ENCODE results near the gene PSMC3. TPM values are rescaled to one million over a fixed set of nuclear protein-coding genes. Genes with fewer than 3 reads are reported as not detected.

Gene PSMC3
- total RNA-seq, 2 donors from 2014 or later, result 126 to 134 TPM

GRCh38 chr11:47377571-47378009, 48.6 kb downstream of the PSMC3 start:
- DNase-seq (ENCODE audit: low spot score in 2 of 2) (no peak), ATAC-seq (no peak)
- H3K9me3 Mint-ChIP-seq, result no peaks in the 10 kb centered on the region
- H3K36me3 Mint-ChIP-seq, result no peaks in the 10 kb centered on the region
- H3K27ac Mint-ChIP-seq, result peak overlapping the region in 1 of 2 donors; percentile 34

DNA sequence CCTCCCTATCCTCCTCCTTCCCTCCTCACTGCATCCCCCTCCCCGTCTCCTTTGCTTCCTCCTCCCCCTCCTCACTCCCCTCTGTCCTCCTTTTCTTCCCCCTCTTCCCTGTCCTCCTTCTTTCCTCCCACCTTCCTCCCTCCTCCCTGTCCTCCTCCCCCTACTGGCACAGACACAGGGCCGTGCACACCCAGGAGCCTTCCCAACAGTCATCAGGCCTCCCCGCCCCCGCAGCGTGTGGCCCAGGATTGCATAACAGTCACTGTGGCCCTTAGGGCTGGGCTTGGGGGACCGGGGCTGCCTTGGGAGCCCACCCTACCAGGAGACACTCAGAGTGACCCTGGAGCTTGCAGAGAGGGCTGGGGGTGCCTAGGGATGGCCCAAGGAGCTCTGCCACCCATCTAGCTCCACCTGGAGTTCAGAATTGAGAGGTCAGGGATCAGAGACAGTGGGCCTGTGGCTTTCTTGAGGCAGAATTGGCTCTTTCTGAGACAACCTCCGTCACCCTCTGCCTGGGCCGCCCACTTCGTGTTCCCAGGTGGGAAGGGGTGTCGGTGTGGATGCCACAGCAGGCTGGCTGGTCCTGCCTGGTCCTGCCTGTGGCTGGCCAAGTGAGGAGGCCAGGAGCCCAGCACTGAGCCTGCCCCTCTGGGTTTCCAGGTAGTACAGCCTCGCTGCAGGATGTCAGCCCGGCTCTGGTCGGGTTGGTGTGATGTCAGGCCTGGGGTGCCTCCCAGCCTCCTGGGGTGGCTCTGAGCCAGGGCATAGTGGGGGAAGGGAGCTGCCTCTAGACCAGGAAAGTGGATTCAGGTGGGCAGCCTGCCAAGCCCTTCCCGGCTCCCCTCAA, 49.5 kb downstream of the PSMC3 start:
- DNase-seq (ENCODE audit: low spot score in 2 of 2) (no peak), ATAC-seq (no peak)
- no peaks in the 10 kb centered on the region for H3K36me3 Mint-ChIP-seq
- no peak overlapping the region for H3K27ac Mint-ChIP-seq
- H3K9me3 Mint-ChIP-seq, result no peaks in the 10 kb centered on the region

GRCh38 chr11:47376107-47376524, 50.1 kb downstream of the PSMC3 start:
- ATAC-seq (no peak), DNase-seq (ENCODE audit: low spot score in 2 of 2) (no peak)
- Mint-ChIP-seq H3K27ac (no peak overlapping the region), H3K36me3 (no peaks in the 10 kb centered on the region), H3K9me3 (no peaks in the 10 kb centered on the region)

DNA sequence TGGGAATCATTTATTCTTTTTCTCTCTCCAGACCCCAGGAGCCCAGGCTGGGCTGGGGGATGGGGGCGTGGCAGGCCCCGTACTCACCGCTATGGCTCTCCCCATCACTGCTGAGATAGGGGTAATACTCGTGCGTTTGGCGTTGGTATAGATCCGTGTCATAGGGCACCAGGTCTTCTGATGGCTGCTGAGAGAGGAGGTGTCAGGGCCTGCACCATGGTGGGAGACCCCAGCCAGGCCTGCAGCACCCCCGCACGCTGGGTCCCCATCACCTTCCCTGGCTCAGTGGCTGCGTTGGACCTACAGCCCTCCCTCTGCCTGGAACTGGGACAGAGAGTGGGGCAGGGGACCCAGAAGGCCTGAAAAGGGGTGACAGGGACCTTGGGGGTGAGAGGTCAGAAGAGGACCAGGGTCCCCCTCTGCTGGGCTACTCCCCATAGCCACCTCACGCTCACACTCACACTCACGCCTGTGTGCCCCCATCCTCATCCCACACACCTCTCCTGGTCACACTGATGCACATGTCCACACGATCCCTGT, 50.6 kb downstream of the PSMC3 start:
- DNase-seq (ENCODE audit: low spot score in 2 of 2), result no peak
- no peak for ATAC-seq
- no peaks in the 10 kb centered on the region for H3K9me3 Mint-ChIP-seq
- H3K27ac Mint-ChIP-seq, result no peak overlapping the region
- H3K36me3 Mint-ChIP-seq, result no peaks in the 10 kb centered on the region

DNA sequence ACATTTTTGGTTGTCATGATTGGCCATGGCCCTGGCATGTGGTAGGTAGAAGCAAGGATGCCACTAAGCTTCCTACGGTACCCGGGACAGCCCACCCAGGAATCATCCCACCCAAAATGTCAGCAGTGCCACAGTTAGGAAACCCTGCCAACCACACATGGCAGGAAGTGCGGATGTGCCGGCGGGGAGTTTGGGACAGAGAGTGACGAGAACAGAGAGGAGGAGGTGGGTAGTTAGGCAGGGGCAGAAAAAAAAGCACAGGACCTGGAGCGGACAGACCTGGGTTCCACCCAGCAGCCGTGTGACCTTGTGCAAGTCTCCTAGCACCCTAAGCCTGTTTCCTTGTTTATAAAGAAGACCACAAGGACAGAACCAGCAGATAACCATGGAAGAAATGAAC, 51.2 kb downstream of the PSMC3 start:
- DNase-seq (ENCODE audit: low spot score in 2 of 2) (no peak), ATAC-seq (no peak)
- Mint-ChIP-seq H3K27ac (peak overlapping the region in 1 of 2 donors; percentile 74), H3K9me3 (no peaks in the 10 kb centered on the region), H3K36me3 (no peaks in the 10 kb centered on the region)

GRCh38 chr11:47374720-47375019, 51.6 kb downstream of the PSMC3 start:
- H3K27ac Mint-ChIP-seq, result peak overlapping the region in 1 of 2 donors; percentile 74
- ATAC-seq (no peak), DNase-seq (ENCODE audit: low spot score in 2 of 2) (no peak)
- H3K9me3 Mint-ChIP-seq, result no peaks in the 10 kb centered on the region
- no peaks in the 10 kb centered on the region for H3K36me3 Mint-ChIP-seq

DNA sequence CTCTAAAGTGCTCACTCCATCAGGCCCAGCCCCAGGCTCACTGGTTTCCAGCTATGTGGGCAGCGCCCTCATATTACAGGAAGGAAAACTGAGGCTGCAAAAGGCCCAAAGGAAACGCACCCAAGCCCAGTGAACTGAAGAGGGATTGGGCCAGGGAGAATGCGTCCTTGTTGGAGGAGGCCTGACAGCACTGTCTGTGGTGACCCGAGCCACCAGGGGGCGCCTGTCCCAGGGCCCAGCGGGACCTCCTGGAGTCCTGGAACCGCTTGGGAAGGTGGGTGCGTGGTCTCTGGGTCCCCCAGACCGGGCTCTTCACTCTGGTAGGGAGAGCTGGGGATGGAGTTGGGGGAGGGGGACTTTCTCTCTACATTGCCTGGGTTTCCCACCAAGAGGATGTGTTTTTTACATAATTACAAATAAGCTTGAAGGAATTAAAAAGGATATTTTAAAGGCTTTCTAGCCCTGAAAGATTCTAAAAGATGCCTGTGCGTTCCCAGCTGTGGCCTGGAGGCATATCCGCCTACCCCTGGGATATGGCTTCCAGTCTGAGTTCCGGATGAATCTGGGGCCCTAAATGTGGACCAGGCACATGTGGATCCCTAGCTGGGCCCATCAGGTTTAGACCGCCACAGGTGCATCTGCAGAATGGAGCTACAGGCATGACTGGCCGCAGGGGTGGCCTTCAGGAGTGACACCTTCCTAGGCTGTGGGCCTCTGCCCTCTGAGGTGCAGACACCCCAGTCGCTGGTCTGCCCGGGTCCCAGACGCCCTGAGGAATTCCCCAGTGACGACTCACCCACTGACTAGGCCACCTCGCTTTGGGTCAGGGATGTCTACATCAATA, 52.1 kb downstream of the PSMC3 start:
- H3K36me3 Mint-ChIP-seq, result no peaks in the 10 kb centered on the region
- peak overlapping the region; percentile 36 to 74 for H3K27ac Mint-ChIP-seq
- ATAC-seq (peak; percentile 83 to 88), DNase-seq (ENCODE audit: low spot score in 2 of 2) (peak; percentile 85 to 93)
- no peaks in the 10 kb centered on the region for H3K9me3 Mint-ChIP-seq

- no peak overlapping the region for H3K27ac Mint-ChIP-seq
- DNase-seq (ENCODE audit: low spot score in 2 of 2) (no peak), ATAC-seq (no peak)
- H3K9me3 Mint-ChIP-seq, result no peaks in the 10 kb centered on the region
- no peaks in the 10 kb centered on the region for H3K36me3 Mint-ChIP-seq
These were observed 53.8 kb downstream of the PSMC3 start for GRCh38 chr11:47372422-47372821.

- Mint-ChIP-seq H3K27ac (peak overlapping the region; percentile 50 to 65), H3K36me3 (no peaks in the 10 kb centered on the region), H3K9me3 (no peaks in the 10 kb centered on the region)
- peak in 1 of 2 donors; percentile 25 for DNase-seq (ENCODE audit: low spot score in 2 of 2)
- peak in 1 of 2 donors; percentile 68 for ATAC-seq
These were observed 56.6 kb downstream of the PSMC3 start for GRCh38 chr11:47369676-47370075.

Other genes starting within 250 kb of the PSMC3 start
- 100 to 1,000 TPM in 1 of 2 donors, 10 to 100 TPM in 1; 84.8 to 125 TPM for gene ARFGAP2, start 249.6 kb downstream of the PSMC3 start, total RNA-seq
- 10 to 100 TPM; 10.5 to 17.1 TPM for gene PACSIN3, start 240.0 kb downstream of the PSMC3 start, total RNA-seq
- gene DDB2, start 211.5 kb downstream of the PSMC3 start, total RNA-seq, result 100 to 1,000 TPM; 194 to 486 TPM
- 10 to 100 TPM in 1 of 2 donors, 1 to 10 TPM in 1; 8.0 to 12.7 TPM for gene ACP2, start 177.6 kb downstream of the PSMC3 start, total RNA-seq
- 10 to 100 TPM in 1 of 2 donors, 1 to 10 TPM in 1; 6.9 to 11.1 TPM for gene NR1H3, start 168.4 kb downstream of the PSMC3 start, total RNA-seq
- 100 to 1,000 TPM in 1 of 2 donors, 10 to 100 TPM in 1; 68.9 to 140 TPM for gene MADD, start 156.3 kb downstream of the PSMC3 start, total RNA-seq
- gene MYBPC3, start 73.7 kb downstream of the PSMC3 start, total RNA-seq, result not detected
- gene SPI1, start 47.9 kb downstream of the PSMC3 start, total RNA-seq, result under 1 TPM in 1 of 2 donors, not detected in 1; 0.20 TPM
- gene SLC39A13, start 17.8 kb downstream of the PSMC3 start, total RNA-seq, result 10 to 100 TPM; 11.9 to 15.2 TPM
- under 1 TPM in 1 of 2 donors, not detected in 1; 0.62 TPM for gene RAPSN, start 22.7 kb upstream of the PSMC3 start, total RNA-seq
- 100 to 1,000 TPM; 105 to 128 TPM for gene CELF1, start 126.7 kb upstream of the PSMC3 start, total RNA-seq
- gene PTPMT1, start 139.2 kb upstream of the PSMC3 start, total RNA-seq, result 10 to 100 TPM; 20.4 to 37.5 TPM
- 10 to 100 TPM; 22.1 to 25.4 TPM for gene KBTBD4, start 152.5 kb upstream of the PSMC3 start, total RNA-seq
- 100 to 1,000 TPM; 128 to 158 TPM for gene NDUFS3, start 152.6 kb upstream of the PSMC3 start, total RNA-seq
- under 1 TPM in 1 of 2 donors, not detected in 1; 0.18 TPM for gene FAM180B, start 160.2 kb upstream of the PSMC3 start, total RNA-seq
- gene C1QTNF4, start 168.0 kb upstream of the PSMC3 start, total RNA-seq, result 1 to 10 TPM in 1 of 2 donors, under 1 TPM in 1; 0.49 to 1.2 TPM
- gene MTCH2, start 216.1 kb upstream of the PSMC3 start, total RNA-seq, result 100 to 1,000 TPM; 103 to 134 TPM